ENCODE measurements around the gene ARL3.

DNA sequence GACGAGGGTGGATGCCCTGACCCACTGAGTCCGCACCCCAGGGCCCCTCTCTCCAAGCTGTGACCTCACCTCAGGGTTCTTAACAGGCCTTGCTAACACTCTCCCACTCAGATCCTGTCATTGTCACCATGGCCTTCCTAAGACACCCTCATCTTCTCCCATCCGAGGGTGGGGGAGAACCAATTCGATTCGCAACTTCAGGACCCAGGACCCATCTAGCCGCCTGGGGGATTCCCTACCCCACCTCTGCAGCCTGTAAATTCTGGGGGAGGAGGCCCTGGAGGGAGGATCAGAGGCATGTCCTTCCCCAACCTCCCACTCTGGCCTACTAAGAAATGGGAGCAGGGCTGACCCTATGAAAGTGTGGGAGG, 52.6 kb downstream of the ARL3 start:
- TF ChIP-seq POLR2A (IDR thresholded peaks at IDR 0.05) (no peak), EP300 (IDR thresholded peaks at IDR 0.05) (no peak)
- TF ChIP-seq, protein P1, sequence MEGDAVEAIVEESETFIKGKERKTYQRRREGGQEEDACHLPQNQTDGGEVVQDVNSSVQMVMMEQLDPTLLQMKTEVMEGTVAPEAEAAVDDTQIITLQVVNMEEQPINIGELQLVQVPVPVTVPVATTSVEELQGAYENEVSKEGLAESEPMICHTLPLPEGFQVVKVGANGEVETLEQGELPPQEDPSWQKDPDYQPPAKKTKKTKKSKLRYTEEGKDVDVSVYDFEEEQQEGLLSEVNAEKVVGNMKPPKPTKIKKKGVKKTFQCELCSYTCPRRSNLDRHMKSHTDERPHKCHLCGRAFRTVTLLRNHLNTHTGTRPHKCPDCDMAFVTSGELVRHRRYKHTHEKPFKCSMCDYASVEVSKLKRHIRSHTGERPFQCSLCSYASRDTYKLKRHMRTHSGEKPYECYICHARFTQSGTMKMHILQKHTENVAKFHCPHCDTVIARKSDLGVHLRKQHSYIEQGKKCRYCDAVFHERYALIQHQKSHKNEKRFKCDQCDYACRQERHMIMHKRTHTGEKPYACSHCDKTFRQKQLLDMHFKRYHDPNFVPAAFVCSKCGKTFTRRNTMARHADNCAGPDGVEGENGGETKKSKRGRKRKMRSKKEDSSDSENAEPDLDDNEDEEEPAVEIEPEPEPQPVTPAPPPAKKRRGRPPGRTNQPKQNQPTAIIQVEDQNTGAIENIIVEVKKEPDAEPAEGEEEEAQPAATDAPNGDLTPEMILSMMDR (IDR thresholded peaks at IDR 0.05), result no peak
